Natural killer cell (primary cell): ENCODE measurements around the gene BAIAP2. TPM values are rescaled to one million over a fixed set of nuclear protein-coding genes. Genes with fewer than 3 reads are reported as not detected.

Source experiments
- ATAC-seq, 3 donors: fragments of 150-1000 bp in 2 of 3; fragments of 200-7000 bp in 1 of 3; cut with Tn5 transposase; 1 replicate in 1 of 3; 2 replicates in 2 of 3; pipeline ENCODE4 v1.10.0; 2021; ENCODE audit warnings: mild to moderate bottlenecking in 2 of 3, moderate library complexity in 2 of 3
- DNase-seq, 2 donors: peaks; one replicate each; pipeline versions ENCODE4 v3.0.0 to v3.0.0-alpha.2; 2013 to 2021; ENCODE audit warnings: mixed read lengths in 1 of 2
- H3K27ac ChIP-seq: one replicate; pipeline ENCODE4 v1.5.1; 2013; ENCODE audit warnings: mild to moderate bottlenecking, low read length
- H3K27me3 ChIP-seq: one replicate; pipeline ENCODE4 v1.6.1; 2013; ENCODE audit warnings: low read length; ENCODE audit not compliant: control insufficient read depth, insufficient read depth
- H3K36me3 ChIP-seq: one replicate; pipeline ENCODE4 v1.6.1; 2013; ENCODE audit warnings: low read length; ENCODE audit not compliant: control insufficient read depth, insufficient read depth
- H3K4me1 ChIP-seq: one replicate; pipeline ENCODE4 v1.6.1; 2013; ENCODE audit warnings: low read length; ENCODE audit not compliant: control insufficient read depth, insufficient read depth
- H3K4me3 ChIP-seq: one replicate; pipeline ENCODE4 v1.5.1; 2013; ENCODE audit warnings: low read length
- H3K9me3 ChIP-seq: one replicate; pipeline ENCODE4 v1.6.1; 2013; ENCODE audit warnings: low read length; ENCODE audit not compliant: control insufficient read depth, insufficient read depth
- H3K27ac Mint-ChIP-seq, 2 donors: one replicate each; pipeline ENCODE4 v1.8.0; 2022; ENCODE audit warnings: mild to moderate bottlenecking in 2 of 2, mixed read lengths in 2 of 2, moderate library complexity in 1 of 2
- H3K27me3 Mint-ChIP-seq, 2 donors: one replicate each; pipeline ENCODE4 v1.8.0; 2022; ENCODE audit warnings: low read depth in 2 of 2, mixed read lengths in 2 of 2
- H3K36me3 Mint-ChIP-seq: one replicate; pipeline ENCODE4 v1.8.0; 2022; ENCODE audit warnings: mixed read lengths
- H3K4me1 Mint-ChIP-seq, 2 donors: one replicate each; pipeline ENCODE4 v1.8.0; 2022; ENCODE audit warnings: mixed read lengths in 2 of 2
- H3K4me3 Mint-ChIP-seq: one replicate; pipeline ENCODE4 v1.8.0; 2022; ENCODE audit warnings: mild to moderate bottlenecking, moderate library complexity, mixed read lengths
- H3K9me3 Mint-ChIP-seq, 2 donors: one replicate each; pipeline ENCODE4 v1.8.0; 2022; ENCODE audit warnings: mixed read lengths in 2 of 2
- WGBS: methylation state at CpG from one replicate; pipeline ENCODE4 v1.1.7; 2013; ENCODE audit warnings: missing lambda C conversion rate; ENCODE audit not compliant: insufficient coverage; 5-methylcytosine and 5-hydroxymethylcytosine counted together
- intact Hi-C: fragments of 100-400 bp; cut with micrococcal nuclease; formaldehyde crosslinking; loops from one replicate; pipeline ENCODE4 v1.14.2; 2022
- total RNA-seq, 4 donors: library from RNA; stranded (reverse); fragments of 120-200 nt in 1 of 4; gene quantifications; one replicate each; pipeline versions ENCODE4 v1.2.3 to v1.2.4, GENCODE V29; 2013 to 2022
- TF ChIP-seq, protein P1 (sequence below): fragments of 200-600 bp; IDR thresholded peaks from one replicate; pipeline ENCODE4 v1.8.0; 2022; ENCODE audit warnings: antibody characterized with exemption

Gene BAIAP2
- total RNA-seq, 3 donors from 2014 or later (not counting 1 experiment from before 2014, with no cell fraction given): 6.7 to 12.3 (median 10.4) TPM

DNA sequence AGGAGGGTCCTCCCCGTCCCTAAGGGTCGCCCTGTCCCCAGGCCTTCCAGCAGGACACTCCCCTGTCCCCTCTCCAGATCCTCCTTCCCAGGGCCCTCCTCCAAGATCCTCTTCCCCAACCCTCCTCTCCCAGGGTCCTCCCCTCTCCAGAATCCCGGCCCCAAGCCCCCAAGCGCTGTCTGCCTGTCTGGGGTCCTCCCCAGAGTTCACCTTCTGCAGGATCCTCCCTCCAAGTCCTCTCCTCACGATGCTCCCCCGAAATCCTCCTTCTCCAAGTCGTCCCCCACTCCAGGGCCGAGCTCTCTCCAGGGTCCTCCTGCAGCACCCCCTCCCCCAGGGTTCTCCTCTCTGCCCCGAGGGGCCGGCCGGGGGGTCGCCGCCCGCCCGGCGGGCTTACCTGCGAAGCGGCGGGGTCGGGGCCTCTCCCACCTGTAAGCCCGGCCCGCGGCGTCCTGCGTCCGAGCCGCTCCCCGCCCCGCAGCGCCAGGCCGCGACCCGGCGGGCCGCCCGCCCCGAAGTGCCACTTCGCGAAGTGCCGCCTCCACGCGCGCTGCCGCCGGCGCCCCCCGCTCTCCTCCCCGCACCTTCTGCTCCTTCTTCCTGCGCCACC, 678 bp upstream of the BAIAP2 start:
- Histone ChIP-seq H3K4me1 (peaks cover 27% of the 10 kb centered on the region), H3K27me3 (no peaks in the 10 kb centered on the region), H3K9me3 (no peaks in the 10 kb centered on the region), H3K4me3 (peak overlapping the region; percentile 28), H3K36me3 (no peaks in the 10 kb centered on the region), H3K27ac (no peak overlapping the region)
- peak in 1 of 2 donors; percentile 27 for DNase-seq
- Mint-ChIP-seq H3K9me3 (no peaks in the 10 kb centered on the region), H3K36me3 (no peaks in the 10 kb centered on the region), H3K4me1 (peaks cover 8 to 30% of the 10 kb centered on the region in 2 donors), H3K27ac (peak overlapping the region in 1 of 2 donors; percentile 78), H3K4me3 (peak overlapping the region; percentile 86), H3K27me3 (peaks cover 0 to 9% of the 10 kb centered on the region in 2 donors)
- peak; percentile 25 to 34 (median 25) for ATAC-seq
- WGBS: under 1% methylated on average over 49 of the region's 49 CpGs
- intact Hi-C loops: loop anchor here (10.0 kb wide), 1 partner anchor 211 kb away; no protein-coding TSS in a partner anchor
- TF ChIP-seq, protein P1, sequence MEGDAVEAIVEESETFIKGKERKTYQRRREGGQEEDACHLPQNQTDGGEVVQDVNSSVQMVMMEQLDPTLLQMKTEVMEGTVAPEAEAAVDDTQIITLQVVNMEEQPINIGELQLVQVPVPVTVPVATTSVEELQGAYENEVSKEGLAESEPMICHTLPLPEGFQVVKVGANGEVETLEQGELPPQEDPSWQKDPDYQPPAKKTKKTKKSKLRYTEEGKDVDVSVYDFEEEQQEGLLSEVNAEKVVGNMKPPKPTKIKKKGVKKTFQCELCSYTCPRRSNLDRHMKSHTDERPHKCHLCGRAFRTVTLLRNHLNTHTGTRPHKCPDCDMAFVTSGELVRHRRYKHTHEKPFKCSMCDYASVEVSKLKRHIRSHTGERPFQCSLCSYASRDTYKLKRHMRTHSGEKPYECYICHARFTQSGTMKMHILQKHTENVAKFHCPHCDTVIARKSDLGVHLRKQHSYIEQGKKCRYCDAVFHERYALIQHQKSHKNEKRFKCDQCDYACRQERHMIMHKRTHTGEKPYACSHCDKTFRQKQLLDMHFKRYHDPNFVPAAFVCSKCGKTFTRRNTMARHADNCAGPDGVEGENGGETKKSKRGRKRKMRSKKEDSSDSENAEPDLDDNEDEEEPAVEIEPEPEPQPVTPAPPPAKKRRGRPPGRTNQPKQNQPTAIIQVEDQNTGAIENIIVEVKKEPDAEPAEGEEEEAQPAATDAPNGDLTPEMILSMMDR: no peak

DNA sequence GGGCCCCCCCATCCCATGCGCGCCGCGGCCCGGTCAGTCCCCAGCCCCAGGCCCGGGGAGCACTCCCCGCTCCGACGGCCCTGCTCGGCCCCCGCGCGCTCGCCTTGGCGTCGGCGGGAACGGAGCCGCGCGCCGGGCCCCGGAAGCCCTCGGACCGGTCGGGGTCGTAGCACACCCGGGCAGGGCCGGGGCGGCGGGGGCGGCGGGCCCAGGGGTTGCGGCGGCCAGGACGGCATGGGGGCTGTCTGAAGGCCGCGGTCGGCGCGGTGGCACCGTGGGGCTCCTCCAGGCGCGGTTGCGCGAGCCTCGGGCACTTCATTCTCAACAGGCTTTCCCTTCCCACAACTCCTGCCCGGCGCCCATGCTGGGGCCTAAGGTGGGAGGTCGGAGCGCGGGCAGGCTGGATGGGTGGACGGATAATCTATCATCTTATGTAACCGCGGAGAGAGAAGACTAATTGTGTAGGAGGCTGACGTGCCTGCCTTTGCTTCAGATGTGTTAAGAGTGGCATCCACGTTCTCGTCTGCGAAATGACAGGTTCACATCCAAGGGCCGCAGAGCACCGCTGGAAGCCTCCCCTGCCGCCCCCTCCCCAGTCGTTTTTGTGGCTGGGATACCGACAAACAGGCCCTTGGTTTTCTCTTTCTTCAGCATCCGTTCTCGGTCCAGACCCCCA, 708 bp downstream of the BAIAP2 start:
- Mint-ChIP-seq H3K27ac (peak overlapping the region; percentile 70 to 78), H3K4me1 (peaks cover 8 to 30% of the 10 kb centered on the region in 2 donors), H3K27me3 (peaks cover 0 to 6% of the 10 kb centered on the region in 2 donors), H3K4me3 (peak overlapping the region; percentile 78), H3K36me3 (no peaks in the 10 kb centered on the region), H3K9me3 (no peaks in the 10 kb centered on the region)
- Histone ChIP-seq H3K9me3 (no peaks in the 10 kb centered on the region), H3K36me3 (no peaks in the 10 kb centered on the region), H3K27me3 (no peaks in the 10 kb centered on the region), H3K4me1 (peaks cover 27% of the 10 kb centered on the region), H3K27ac (no peak overlapping the region), H3K4me3 (no peak overlapping the region)
- intact Hi-C loops: loop anchor here (10.0 kb wide), 1 partner anchor 209 kb away; no protein-coding TSS in a partner anchor
- 15% methylated on average over 66 of the region's 66 CpGs for WGBS
- peak in 1 of 2 donors; percentile 30 for DNase-seq
- ATAC-seq: peak in 1 of 3 donors; percentile 5
- TF ChIP-seq, protein P1: no peak

DNA sequence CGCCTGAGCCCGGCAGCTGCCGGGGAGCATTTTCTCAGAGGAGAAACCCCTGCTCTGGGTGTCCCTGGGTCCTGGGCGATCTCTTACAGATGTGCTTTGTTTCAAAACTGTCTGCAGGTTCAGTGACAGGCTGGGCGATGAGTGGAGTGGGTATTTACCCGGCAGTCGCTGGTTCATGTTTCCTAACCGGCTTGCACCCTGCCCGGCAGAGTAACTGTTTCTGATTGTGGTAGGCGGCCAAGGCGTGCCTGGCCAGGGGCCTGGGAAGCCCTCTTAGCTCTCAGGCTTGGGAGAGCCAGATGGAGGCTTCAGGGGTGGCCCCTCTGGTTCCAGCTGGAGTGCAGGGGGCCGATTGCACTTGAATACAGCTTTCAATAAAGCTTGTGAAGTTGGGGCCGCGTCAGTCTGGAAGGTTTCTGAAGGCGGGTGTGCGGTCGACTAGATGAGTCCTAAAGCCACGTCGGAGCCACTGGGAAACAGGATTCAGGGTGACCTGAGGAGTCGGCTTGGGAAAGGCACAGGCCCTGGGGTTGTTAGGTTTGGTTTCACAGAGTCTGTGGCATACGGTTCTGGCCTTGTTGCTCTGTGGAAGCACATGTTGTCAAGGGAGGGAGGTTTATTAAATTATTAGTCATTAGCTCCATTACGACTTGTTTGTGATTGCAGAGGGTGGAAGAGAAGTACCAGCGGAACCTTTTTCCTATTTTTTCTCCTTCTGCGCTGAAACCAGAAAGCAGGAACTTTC, 1.4 kb downstream of the BAIAP2 start:
- WGBS: 87% methylated on average over 23 of the region's 24 CpGs
- H3K36me3 ChIP-seq: no peaks in the 10 kb centered on the region
- no peak for DNase-seq
- no peaks in the 10 kb centered on the region for H3K27me3 ChIP-seq
- Mint-ChIP-seq H3K4me3 (peak overlapping the region; percentile 78), H3K27me3 (peaks cover 0 to 6% of the 10 kb centered on the region in 2 donors), H3K27ac (no peak overlapping the region), H3K4me1 (peaks cover 8 to 30% of the 10 kb centered on the region in 2 donors), H3K36me3 (no peaks in the 10 kb centered on the region), H3K9me3 (no peaks in the 10 kb centered on the region)
- intact Hi-C loops: loop anchor here (10.0 kb wide), 1 partner anchor 208 kb away; no protein-coding TSS in a partner anchor
- no peaks in the 10 kb centered on the region for H3K9me3 ChIP-seq
- TF ChIP-seq, protein P1: no peak
- peaks cover 27% of the 10 kb centered on the region for H3K4me1 ChIP-seq
- no peak overlapping the region for H3K4me3 ChIP-seq
- no peak for ATAC-seq
- H3K27ac ChIP-seq: no peak overlapping the region
